Measurements from ENCODE around the gene RAB11A.

The RAB11A gene

DNA sequence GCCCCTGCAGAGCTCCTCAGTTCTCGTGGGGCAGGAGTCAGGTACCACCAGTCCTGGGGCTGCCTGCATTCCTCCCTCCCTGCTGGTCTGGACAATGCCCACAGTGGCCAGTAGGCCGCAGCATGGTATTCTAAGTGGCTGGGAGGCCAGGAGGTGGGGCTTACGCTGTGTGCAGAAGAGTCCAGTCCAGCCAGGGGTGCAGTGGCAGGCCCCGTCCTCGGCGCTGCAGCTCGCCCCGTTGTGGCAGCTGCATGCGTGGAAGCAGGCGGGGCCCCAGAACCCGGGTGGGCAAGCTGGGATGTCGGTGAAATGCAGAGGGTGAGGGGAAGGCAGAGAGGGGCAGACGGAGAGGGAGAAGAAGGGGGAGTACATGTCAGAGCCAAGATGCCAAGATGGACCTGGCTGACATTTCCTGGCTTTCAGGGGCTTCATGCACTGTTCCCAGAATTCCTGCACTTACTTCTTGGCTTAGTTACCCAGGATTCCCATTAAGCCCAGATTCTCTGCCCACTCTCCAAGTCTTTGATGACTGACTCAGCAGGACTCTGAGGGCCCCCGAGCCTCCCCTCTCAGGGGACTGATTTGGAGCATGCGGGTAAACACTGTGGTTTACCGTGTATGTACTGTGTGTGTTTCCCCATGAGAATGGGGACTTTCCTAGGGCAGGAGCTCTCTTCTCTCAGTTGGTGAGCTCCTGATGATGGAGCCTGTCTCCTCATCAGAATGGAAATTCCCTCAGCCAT is 47.5 kb downstream of the RAB11A start:
- peak; percentile 59 for DNase-seq (ENCODE audit: low read depth)

DNA sequence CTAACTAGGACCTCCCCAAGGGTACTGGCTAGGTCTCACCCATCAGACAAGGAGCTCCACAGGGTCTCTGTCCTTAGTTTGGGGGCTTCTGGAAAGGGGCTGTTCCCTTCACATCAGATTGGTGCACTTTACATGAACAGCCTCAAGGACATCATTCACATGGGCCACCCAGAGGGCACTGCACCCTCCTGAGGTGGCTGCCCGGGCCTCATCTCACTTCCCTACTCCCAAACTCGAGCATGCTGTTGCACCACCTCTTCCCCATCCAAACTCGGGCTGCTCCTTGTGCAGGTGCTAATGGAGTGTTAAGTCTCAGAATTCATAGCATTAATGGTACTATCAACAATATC is 48.1 kb downstream of the RAB11A start:
- no peak for DNase-seq (ENCODE audit: low read depth)

DNA sequence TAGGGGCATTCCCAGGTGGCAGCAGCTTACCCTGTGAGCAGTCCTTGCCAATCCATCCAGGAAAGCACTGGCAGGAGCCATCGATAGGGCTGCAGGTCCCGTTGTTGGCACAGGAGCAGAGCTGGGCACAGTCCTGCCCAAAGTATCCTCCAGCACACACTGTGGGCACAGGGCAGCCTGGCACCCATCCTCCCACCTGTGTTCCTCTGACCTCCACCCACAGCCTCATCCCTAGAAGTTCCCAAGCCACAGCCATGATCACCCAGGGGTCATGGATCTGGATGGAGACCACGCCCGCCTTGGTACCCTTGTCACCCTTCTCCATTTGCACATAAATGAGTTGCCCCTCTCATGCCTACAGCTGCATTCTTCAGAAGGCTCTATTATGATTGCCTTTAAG is 48.6 kb downstream of the RAB11A start:
- DNase-seq (ENCODE audit: low read depth): no peak

DNA sequence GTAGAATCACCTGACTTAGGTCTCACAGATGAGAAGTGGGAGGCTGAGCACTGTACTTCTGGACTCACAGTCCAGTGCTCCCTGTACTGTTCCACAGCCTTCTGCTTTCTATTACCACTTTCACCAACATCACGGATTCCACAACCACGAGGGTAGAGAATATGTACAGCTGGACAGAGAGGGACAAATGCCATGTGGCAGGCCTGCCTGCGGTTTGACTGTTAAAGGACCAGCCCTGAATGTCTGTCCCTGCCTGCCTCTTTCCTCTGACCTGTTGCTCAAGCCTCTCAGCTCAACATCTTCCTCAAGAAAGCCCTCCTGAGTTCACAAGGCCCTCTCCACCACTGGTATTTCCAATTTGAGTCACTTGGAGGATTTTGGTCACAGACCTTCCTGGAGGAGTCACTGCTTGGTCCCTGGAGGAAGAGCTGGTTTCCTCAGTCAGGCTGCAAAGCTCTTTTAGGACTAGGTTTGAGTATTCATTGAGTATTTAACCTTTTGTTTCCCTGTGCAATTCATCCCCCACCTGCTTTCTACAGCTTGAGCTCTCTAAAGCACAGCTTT is 49.1 kb downstream of the RAB11A start:
- no peak for DNase-seq (ENCODE audit: low read depth)

DNA sequence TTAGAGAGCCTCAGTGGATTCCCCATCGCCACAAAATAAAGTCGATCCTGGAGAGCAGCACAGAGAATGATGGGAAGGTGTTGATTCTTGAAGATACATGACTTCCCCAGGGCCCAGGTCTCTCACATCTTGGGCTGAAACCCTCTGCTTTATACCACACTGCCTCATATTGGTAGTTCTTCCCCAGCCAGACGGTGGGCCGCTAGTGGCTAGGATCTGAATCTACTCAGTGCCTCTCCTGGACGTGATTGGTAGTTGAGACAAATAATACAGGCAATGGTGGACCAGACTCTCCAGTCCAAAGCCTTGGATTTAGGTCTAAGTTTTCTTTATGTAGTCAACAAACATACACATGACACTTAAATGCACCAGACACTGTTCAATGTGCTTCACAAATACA is 49.7 kb downstream of the RAB11A start:
- DNase-seq (ENCODE audit: low read depth): no peak

DNA sequence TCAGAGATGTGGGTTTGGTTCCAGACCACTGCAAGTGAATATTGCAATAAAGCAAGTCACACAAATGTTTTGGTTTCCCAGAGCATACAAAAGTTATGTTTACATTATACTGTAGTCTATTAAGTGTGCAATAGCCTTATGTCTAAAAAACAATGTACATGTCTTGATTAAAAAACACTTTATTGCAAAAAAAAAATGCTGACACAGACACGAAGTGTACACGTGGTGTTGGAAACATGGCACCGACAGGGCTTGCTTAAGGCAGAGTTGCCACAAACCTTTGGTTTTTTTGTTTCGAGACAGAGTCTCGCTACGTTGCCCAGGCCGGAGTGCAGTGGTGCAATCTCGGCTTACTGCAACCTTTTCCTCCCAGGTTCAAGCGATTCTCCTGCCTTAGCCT is 50.1 kb downstream of the RAB11A start:
- no peak for DNase-seq (ENCODE audit: low read depth)

DNA sequence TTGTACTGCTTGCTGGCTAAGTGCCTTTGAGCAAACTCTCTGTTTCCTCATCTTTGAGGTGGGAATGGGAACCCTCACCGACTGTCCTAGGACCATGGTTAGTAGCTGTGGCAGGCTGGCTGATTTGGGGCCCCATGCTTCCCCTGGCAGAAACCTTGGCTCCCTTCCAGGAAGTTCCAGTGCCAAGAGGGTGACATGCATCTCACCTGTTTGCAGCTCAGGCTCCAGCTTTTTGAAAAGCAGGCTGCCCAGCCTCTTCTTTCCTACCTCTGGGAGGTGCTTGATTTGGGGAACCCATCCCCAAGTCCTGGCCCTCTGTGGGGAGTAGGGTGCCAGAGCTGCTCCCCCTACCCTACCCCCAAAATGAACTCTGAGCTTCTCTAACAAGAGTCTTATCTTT is 50.8 kb downstream of the RAB11A start:
- DNase-seq (ENCODE audit: low read depth): no peak

DNA sequence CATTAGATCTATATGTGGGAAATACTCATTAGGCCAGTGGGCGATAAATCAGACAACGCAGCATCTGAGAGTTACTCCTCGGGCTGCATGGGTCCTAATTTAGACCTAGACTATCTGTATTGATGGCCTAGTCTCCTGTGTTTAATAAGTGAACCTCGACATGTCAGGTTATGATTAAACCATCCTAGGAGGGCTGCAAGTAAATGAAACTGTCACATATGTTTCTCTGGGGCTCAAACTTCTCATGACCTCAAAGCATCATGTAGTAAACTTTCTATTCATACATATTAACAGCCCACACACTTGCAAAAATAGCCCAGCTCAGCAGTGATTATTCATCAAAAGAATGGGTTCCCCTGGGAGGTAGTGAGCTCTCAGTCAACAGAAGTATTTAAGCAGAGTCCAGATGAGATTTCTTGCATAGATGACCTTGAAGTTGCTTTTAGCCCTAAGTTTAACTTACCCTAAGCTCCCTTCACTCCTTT is 51.6 kb downstream of the RAB11A start:
- no peak for DNase-seq (ENCODE audit: low read depth)

DNA sequence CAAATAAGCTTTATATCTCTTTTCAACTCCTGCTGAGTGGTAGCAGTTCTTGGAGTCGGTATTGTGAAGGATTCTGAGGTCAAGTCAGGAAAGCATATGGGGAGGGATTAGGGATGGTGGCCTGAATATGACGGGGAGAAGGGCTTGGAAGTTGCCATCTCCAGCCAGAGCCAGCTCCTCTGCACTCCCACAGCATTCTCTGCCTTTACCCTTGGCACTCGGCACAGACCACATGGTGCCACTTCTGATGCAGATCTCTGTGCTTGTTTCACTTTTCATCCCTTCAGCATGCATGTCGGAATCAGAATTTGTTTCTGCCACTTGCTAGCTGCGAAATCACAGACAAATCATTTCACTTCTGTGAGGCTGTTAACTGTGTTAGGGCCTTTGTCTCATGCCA is 52.5 kb downstream of the RAB11A start:
- no peak for DNase-seq (ENCODE audit: low read depth)

DNA sequence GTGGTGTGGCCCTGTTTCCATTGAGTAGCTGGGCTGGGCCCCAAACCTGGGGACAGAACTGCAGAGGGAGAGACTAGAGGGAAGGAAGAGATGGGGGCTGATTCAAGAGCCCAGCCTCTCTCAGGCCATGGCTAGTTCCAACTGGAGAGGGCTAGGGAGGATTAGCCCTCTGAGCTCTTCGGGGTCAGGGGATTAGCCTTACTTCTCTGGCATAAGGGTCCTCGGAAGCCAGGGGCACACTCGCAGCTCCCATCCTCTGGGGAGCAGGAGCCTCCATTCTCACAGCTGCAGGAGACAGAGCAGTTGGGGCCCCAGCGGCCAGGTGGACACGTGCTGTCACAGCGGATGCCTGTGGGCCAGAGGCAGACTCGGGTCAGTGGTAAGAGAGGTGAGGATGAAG is 53.3 kb downstream of the RAB11A start:
- no peak for DNase-seq (ENCODE audit: low read depth)

DNA sequence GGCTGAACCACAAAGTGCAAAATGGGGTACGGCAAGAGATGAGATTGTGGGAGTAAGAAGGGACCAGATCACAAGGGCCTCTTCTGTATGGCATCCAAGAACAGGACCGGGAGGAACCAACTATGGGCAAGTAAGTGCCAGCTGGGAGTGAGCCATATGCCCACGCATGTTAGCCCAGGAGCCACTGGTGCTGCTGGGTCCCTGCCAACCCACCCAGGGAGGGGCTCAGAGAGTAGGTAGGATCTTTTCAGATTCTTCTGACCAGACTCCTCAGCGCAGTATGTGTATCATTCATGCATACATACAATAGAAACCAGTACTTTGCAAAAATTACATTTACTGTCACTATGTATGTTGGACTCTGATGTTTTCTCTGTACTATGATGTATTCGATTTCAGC is 54.0 kb downstream of the RAB11A start:
- no peak for DNase-seq (ENCODE audit: low read depth)

DNA sequence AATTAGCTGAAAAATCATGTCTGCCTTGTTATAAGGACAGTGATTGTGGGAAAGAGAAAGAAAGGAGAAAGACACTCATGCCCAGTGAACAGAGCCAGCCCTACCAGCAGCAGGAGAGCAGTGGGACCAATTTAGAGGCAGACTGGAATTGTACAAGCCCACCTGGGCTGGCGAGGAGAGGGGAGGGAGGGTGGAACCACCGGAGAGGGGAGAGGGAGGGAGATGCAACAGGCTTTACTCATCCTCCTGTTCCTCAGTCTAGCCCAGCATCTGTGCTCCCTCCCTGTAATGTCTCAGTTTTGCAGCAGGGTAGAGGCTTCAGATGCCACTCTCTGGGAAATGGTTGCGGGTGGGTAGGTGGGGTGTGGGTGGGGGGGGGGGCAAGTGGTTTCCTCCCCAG is 54.7 kb downstream of the RAB11A start:
- DNase-seq (ENCODE audit: low read depth): no peak

DNA sequence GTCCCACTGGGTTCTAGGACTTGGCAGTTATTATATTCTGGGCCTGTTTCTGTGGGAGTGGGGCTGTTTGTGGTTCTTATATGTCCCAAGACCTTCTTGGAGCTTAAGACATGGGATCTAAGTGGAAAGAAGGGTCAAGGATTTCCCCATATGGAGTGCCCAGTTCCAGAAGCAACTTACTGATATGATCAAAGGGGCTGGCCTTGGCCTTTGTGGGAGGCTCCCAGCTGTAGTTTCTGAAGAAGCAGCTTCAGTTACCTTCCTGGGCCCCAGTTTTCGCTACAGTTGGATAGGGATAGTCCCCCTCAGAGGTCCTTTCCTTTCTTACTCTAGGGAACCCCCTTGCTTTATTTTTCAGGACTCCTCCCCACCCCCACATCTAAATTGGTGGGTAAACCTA is 56.0 kb downstream of the RAB11A start:
- no peak for DNase-seq (ENCODE audit: low read depth)

DNA sequence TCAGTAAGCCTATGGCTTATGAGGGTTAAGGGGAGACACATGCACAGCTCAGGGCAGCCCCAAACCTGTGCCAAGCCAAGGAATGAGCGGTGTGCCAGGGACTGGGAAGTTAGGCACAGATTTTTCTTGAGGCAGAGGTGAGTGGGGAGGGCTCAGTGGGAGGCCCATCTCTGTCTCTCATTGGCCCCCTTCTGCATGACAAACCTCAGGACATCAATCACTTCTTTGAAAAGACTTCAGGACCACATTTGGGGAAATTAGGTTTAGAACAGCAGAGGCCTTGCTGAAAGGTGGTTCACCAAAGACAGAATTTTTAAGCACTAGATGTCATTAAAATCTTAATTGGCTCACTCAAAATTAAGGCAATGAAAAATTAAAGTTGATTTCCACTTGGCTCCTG is 57.2 kb downstream of the RAB11A start:
- DNase-seq (ENCODE audit: low read depth): no peak

DNA sequence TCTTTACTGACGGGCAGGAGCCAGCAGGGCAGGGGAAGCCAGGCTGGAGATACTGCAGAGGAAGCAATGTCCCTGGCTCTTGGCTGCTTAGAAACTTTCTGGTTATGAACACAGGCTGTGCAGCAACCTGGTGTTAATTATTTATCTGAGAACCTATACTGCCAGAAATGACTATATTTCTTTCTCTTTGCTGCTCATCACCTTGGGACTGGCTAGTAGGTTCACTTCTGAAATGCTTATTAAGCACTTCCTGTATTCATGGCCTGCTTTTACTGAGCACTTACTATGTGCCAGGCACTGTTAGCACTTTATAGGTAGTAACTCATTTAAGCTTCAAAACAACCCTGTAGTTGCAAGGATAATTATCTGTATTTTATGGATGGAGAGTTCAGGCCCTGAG is 57.6 kb downstream of the RAB11A start:
- DNase-seq (ENCODE audit: low read depth): no peak

DNA sequence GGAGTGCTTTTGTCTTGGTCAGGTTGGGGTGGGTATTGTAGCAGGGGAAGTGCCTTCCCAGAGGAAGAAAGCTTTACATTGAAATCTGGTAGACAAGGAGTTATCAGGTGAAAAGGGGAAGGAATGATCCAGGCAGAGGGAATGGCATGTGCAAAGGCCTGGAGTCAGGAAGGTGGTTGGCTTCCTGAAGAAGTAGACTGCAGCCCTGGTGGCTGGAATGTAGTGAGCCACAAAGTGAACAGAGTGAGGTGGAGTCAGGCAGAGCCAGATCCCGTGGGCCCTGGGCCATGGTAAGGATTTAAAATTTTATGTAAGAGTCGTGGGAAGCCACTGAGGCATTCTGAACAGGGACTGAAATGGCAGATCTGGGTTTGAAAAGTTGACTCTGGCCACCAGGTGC is 58.3 kb downstream of the RAB11A start:
- DNase-seq (ENCODE audit: low read depth): no peak

DNA sequence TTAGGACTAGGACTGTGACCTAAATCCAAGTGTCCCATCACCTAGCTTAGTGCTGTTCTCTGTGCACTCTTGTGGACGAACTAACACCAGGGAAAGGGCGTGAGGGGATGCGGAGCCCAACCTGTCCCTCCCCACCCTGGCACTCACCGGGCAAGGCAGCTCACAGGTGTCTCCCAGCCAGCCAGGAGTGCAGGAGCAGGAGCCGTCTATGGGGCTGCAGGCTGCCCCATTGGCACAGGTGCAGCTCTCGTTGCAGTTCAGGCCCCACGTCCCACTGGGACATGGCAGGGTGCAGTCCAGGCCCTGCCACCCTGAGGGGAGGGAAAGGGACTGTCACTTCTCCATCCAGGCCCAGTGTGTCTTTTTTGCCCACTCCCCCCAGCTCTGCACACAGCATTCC is 60.3 kb downstream of the RAB11A start:
- no peak for DNase-seq (ENCODE audit: low read depth)

DNA sequence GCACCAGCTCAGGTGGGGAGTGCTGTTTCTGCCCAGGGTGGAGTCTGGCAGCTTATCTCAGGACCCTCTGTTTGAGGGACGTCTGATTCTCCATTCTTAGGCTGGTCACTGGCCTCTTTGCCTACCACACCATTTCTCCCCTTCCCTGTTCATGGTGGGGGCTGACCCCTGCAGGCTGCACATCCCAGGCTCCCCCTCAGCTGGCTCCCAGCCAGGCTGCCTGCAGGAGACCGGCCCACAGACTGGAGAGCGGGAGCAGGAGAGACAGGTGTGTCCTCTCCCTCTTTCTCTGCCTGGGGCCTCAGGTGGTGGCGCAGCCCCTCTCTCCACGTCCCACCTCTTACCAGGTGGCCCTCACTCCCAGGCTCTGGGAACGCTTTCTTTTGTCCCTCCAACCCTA is 60.8 kb downstream of the RAB11A start:
- DNase-seq (ENCODE audit: low read depth): no peak

DNA sequence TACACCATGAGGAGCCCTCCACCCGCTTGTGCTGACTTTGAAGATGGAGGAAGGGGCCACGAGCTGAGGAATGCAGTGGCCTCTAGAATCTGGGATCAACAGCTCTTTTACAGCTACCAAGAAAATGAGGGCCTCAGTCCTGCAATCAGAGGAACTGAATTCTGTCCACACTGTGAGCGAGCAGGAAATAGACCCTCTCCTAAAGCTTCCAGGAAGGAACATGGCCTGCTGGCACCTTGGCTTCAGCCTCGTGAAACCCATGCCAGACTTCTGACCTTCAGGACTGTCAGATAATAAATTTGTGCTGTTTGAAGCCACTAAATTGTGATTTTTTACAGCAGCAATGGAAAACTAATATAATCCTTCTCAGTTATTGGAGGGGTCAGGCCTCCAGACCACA is 61.9 kb downstream of the RAB11A start:
- no peak for DNase-seq (ENCODE audit: low read depth)

DNA sequence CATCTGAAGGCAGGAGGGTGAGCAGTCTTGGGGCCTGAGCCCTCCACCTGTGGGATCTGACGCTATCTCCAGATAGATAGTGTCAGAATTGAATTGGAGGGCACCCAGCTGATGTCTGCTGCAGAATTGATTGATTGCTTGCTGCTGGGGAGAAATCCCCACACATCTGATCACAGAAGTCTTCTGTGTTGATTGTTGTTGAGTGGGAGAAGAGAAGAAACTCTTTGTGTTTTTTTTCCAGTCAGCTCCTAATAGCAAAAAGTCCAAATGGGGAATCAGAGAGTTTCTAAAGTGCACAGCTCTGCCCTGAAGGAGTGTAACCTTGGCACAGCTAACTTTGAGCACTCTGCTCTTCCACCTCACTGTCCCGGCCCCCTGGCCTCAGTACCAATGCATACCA is 66.1 kb downstream of the RAB11A start:
- DNase-seq (ENCODE audit: low read depth): no peak

DNA sequence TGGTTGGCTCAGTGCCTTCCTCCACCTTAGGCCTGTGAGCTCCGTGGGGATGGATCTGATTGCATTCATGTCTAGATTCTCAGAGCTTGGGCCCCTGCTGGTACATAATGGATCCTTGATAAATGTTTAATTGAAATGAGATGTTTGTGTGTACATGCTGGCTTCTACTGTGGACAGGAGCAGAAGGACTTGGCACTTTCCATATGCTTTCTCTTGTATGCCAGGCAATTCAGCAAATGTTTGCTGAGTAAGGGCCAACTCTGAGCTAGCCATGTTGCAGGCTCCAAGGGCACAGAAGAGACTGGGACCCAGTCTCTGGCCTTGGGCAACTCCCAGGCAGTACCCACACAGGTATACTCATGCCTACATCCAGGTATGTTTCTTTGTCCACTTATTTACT is 67.0 kb downstream of the RAB11A start:
- no peak for DNase-seq (ENCODE audit: low read depth)

DNA sequence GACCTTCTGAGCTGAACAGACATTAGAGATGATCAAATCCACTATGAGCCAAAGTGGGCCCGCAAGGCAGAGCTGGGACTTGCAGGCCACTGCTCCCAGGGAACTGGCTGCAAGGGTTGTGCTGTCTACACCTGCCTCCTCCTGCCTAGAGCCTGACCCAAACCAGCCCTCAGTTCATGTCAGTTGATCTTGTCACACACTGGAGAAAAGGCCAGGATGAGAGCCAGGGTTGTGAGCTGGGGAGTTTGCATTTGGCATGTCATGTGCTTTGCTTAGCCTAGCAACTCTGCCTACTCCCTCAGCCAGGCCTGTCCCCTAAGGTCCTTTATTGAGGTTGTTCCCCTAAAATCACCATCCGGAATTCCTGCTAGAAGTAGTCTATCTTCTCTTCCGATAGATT is 67.8 kb downstream of the RAB11A start:
- no peak for DNase-seq (ENCODE audit: low read depth)

DNA sequence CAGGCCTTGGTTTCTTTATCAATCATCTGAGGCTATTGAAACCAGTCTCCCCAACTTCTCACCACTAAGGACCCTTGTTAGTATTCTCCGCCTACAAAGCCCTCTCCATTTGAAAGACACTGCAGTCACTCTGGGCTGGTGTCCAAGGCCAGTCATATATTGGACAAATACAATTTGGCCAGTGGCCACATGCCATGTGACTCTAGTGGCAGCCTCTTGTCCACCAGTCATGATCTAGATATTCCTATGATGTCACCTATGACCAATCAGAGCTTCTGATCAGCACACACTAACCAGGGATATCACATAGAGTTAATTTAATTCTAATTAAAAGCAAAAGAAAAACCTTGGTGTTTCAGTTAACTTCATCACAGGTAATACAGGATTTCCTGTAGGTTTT is 68.2 kb downstream of the RAB11A start:
- DNase-seq (ENCODE audit: low read depth): no peak

DNA sequence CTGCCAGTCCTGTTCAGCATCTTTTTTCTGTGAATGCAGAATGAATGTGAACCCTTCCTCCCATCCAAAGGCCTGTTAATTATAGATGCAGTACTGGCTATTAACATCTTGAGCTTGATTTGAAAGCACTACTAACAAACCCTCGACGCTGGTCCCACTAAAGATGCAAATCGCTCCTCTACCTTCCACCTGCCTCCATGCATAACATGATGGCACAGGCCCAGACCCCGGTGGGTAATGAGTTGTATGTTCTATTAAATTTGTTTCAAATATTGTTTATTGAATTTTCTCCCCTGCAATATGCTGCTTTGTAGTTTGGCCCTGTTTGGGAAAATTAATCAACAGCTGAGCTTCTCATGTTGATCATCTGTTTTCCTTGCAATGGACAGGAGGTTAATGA is 69.3 kb downstream of the RAB11A start:
- DNase-seq (ENCODE audit: low read depth): no peak
